Measurements from ENCODE around the gene TTLL7. TPM values are rescaled to one million over a fixed set of nuclear protein-coding genes. Genes with fewer than 3 reads are reported as not detected.

The TTLL7 gene
- total and polyA plus RNA-seq, 9 donors, result 2.0 to 21.8 (median 2.8) TPM

GRCh38 chr1:83964153-83964552 is 34.8 kb downstream of the TTLL7 start:
- no peak overlapping the region for H3K4me3 ChIP-seq
- H3K9me3 ChIP-seq, result no peaks in the 10 kb centered on the region
- no peaks in the 10 kb centered on the region for H3K36me3 ChIP-seq
- TF ChIP-seq CTCF (IDR thresholded peaks at IDR 0.05) (no peak), POLR2A (IDR thresholded peaks at IDR 0.05) (no peak), EP300 (IDR thresholded peaks at IDR 0.05) (no peak)
- no peak overlapping the region for H3K27ac ChIP-seq
- H3K27me3 ChIP-seq, result no peaks in the 10 kb centered on the region
- no peak for DNase-seq
- H3K4me1 ChIP-seq (ENCODE audit: insufficient read depth), result peaks cover 4% of the 10 kb centered on the region
- intact Hi-C loops (cut with DNase I), result no loop called here

GRCh38 chr1:83961571-83962295 is 37.2 kb downstream of the TTLL7 start:
- Histone ChIP-seq H3K4me3 (no peak overlapping the region), H3K4me1 (ENCODE audit: insufficient read depth) (no peaks in the 10 kb centered on the region), H3K9me3 (no peaks in the 10 kb centered on the region), H3K36me3 (no peaks in the 10 kb centered on the region), H3K27me3 (no peaks in the 10 kb centered on the region), H3K27ac (no peak overlapping the region)
- TF ChIP-seq POLR2A (IDR thresholded peaks at IDR 0.05) (no peak), CTCF (IDR thresholded peaks at IDR 0.05) (no peak)
- intact Hi-C loops (cut with DNase I), result no loop called here
- no peak for DNase-seq
- WGBS, 3 donors, result 69 to 90% (median 87%) methylated on average over 2 of the region's 2 CpGs

GRCh38 chr1:83960669-83961277 is 38.2 kb downstream of the TTLL7 start:
- no peaks in the 10 kb centered on the region for H3K27me3 ChIP-seq
- H3K4me1 ChIP-seq (ENCODE audit: insufficient read depth), result no peaks in the 10 kb centered on the region
- TF ChIP-seq POLR2A (IDR thresholded peaks at IDR 0.05) (no peak), CTCF (IDR thresholded peaks at IDR 0.05) (no peak), EP300 (IDR thresholded peaks at IDR 0.05) (no peak)
- intact Hi-C loops (cut with DNase I), result no loop called here
- no peak overlapping the region for H3K27ac ChIP-seq
- H3K9me3 ChIP-seq, result no peaks in the 10 kb centered on the region
- no peaks in the 10 kb centered on the region for H3K36me3 ChIP-seq
- no peak for DNase-seq
- H3K4me3 ChIP-seq, result no peak overlapping the region

- no peak for DNase-seq
- 83 to 97% (median 91%) methylated on average over 1 of the region's 1 CpG for WGBS, 3 donors
- Histone ChIP-seq H3K36me3 (no peaks in the 10 kb centered on the region), H3K27ac (no peak overlapping the region), H3K4me3 (no peak overlapping the region), H3K4me1 (ENCODE audit: insufficient read depth) (no peaks in the 10 kb centered on the region), H3K9me3 (no peaks in the 10 kb centered on the region), H3K27me3 (no peaks in the 10 kb centered on the region)
- intact Hi-C loops (cut with DNase I), result no loop called here
- TF ChIP-seq CTCF (IDR thresholded peaks at IDR 0.05), result no peak
- no peak for TF ChIP-seq EP300 (IDR thresholded peaks at IDR 0.05)
- no peak for TF ChIP-seq POLR2A (IDR thresholded peaks at IDR 0.05)
Measured at GRCh38 chr1:83959824-83960498, 39.0 kb downstream of the TTLL7 start.

All from ovary (tissue), 9 donors.